Measurements from ENCODE around the gene RARG.

RARG gene

DNA sequence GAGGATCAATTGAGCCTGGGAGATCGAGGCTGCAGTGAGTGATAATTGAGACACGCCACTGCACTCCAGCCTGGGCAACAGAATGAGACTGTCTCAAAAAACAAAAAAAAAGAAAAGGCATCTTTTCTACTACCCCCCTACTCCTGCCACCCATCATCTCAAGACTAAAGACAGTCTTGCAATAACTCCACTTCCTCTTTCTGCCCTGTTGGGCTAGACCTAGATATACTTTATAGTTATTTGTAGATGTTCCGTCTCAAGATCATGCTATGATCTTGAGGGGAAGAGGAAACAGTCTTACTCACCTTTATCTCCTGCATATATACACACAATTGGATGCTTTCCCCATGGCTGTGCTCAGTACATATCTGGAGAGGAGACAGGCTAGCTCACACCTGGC is 24.0 kb upstream of the RARG start:
- H3K4me3 ChIP-seq (ENCODE audit: insufficient read depth in 1 of 2, low read depth in 1 of 2, low read length in 2 of 2): no peak overlapping the region
- no peaks in the 10 kb centered on the region for H3K27me3 ChIP-seq (ENCODE audit: control insufficient read depth in 1 of 2, insufficient read depth in 1 of 2, low read length in 2 of 2)
- H3K9ac ChIP-seq (ENCODE audit: low read length): no peak overlapping the region
- H3K4me2 ChIP-seq (ENCODE audit: low read length, poor library complexity, severe bottlenecking): no peak overlapping the region
- H2AK5ac ChIP-seq (ENCODE audit: low read length, severe bottlenecking): no peak overlapping the region
- H2BK5ac ChIP-seq (ENCODE audit: low read depth, low read length, poor library complexity, severe bottlenecking): no peak overlapping the region
- H2BK120ac ChIP-seq (ENCODE audit: low read depth, low read length): no peak overlapping the region
- H3K4me1 ChIP-seq (ENCODE audit: control insufficient read depth, insufficient read depth, low read depth, low read length): peaks cover 16% of the 10 kb centered on the region
- no peak overlapping the region for H3K27ac ChIP-seq (ENCODE audit: low read length, poor library complexity, severe bottlenecking)
- no peak overlapping the region for H2BK15ac ChIP-seq (ENCODE audit: low read depth, poor library complexity, severe bottlenecking)
- no peak overlapping the region for H4K8ac ChIP-seq (ENCODE audit: low read length)
- peaks cover 22% of the 10 kb centered on the region for H3K79me1 ChIP-seq (replicated peaks; ENCODE audit: low read length, poor library complexity, severe bottlenecking)
- no peak overlapping the region for H3K18ac ChIP-seq (ENCODE audit: low read depth in 1 of 2, low read length in 2 of 2)
- H3K4ac ChIP-seq (ENCODE audit: low read depth in 1 of 2, low read length in 2 of 2): no peak overlapping the region
- DNase-seq: no peak
- no peak overlapping the region for H2BK12ac ChIP-seq (ENCODE audit: low read length in 2 of 2)
- peaks cover 19 to 26% of the 10 kb centered on the region in 2 experiments for H3K36me3 ChIP-seq (ENCODE audit: control insufficient read depth in 1 of 2, insufficient read depth in 2 of 2, low read depth in 1 of 2, low read length in 2 of 2)
- H3K14ac ChIP-seq (ENCODE audit: low read length in 2 of 2): no peak overlapping the region
- H3K23ac ChIP-seq (ENCODE audit: low read length in 2 of 2): no peak overlapping the region
- no peak overlapping the region for H2AFZ ChIP-seq (ENCODE audit: low read depth, low read length)
- H3K9me3 ChIP-seq (ENCODE audit: control insufficient read depth, low read length): no peaks in the 10 kb centered on the region
- no peak overlapping the region for H4K91ac ChIP-seq (ENCODE audit: low read length)
- 100% methylated on average over 2 of the region's 3 CpGs for WGBS

DNA sequence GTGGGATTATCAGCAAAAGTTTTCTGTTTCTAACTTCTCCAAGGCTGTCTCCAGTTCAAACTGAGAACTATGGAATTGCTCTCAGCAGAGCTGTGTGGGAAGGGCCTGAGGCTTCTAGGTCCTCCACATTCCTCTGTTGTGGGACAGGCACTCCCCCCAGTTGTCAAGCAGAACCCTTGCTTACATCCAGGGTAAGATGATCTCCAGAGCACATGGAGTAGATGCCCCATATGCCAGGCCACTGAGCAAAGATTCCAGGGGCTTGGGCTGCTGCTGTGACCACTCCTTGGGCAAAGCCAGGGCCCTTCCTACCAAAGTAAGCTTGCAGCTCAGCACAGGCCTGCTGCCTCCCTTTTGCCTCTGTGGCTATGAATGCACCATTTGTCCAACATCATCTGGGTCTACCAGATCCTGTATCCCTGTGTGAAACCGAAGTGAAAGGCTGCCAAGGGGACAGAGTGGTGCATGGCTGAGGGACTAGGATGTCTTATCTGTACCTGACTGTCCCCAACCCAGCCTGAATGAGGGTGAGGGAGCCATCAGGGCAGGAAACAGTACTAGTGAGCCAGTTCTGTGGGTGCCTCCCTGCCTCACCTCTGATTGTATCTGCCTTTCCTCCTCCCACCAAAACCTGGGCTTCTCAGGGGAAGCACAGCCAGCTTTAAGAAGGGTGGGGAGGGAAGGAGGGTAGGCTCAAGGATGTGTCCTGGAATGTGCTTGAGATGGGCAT is 23.0 kb upstream of the RARG start:
- WGBS: 90% methylated on average over 1 of the region's 1 CpG
- H2AK5ac ChIP-seq (ENCODE audit: low read length, severe bottlenecking): no peak overlapping the region
- peaks cover 17% of the 10 kb centered on the region for H3K4me1 ChIP-seq (ENCODE audit: control insufficient read depth, insufficient read depth, low read depth, low read length)
- peaks cover 19 to 26% of the 10 kb centered on the region in 2 experiments for H3K36me3 ChIP-seq (ENCODE audit: control insufficient read depth in 1 of 2, insufficient read depth in 2 of 2, low read depth in 1 of 2, low read length in 2 of 2)
- no peak overlapping the region for H3K23ac ChIP-seq (ENCODE audit: low read length in 2 of 2)
- no peaks in the 10 kb centered on the region for H3K9me3 ChIP-seq (ENCODE audit: control insufficient read depth, low read length)
- H3K27ac ChIP-seq (ENCODE audit: low read length, poor library complexity, severe bottlenecking): no peak overlapping the region
- no peak overlapping the region for H2BK5ac ChIP-seq (ENCODE audit: low read depth, low read length, poor library complexity, severe bottlenecking)
- no peak overlapping the region for H2BK12ac ChIP-seq (ENCODE audit: low read length in 2 of 2)
- H3K79me1 ChIP-seq (replicated peaks; ENCODE audit: low read length, poor library complexity, severe bottlenecking): peaks cover 22% of the 10 kb centered on the region
- H4K8ac ChIP-seq (ENCODE audit: low read length): no peak overlapping the region
- H4K91ac ChIP-seq (ENCODE audit: low read length): no peak overlapping the region
- H2BK120ac ChIP-seq (ENCODE audit: low read depth, low read length): no peak overlapping the region
- no peak overlapping the region for H3K14ac ChIP-seq (ENCODE audit: low read length in 2 of 2)
- H3K18ac ChIP-seq (ENCODE audit: low read depth in 1 of 2, low read length in 2 of 2): no peak overlapping the region
- no peak for DNase-seq
- no peak overlapping the region for H2AFZ ChIP-seq (ENCODE audit: low read depth, low read length)
- no peak overlapping the region for H3K4ac ChIP-seq (ENCODE audit: low read depth in 1 of 2, low read length in 2 of 2)
- H3K4me2 ChIP-seq (ENCODE audit: low read length, poor library complexity, severe bottlenecking): no peak overlapping the region
- H3K27me3 ChIP-seq (ENCODE audit: control insufficient read depth in 1 of 2, insufficient read depth in 1 of 2, low read length in 2 of 2): no peaks in the 10 kb centered on the region
- no peak overlapping the region for H3K4me3 ChIP-seq (ENCODE audit: insufficient read depth in 1 of 2, low read depth in 1 of 2, low read length in 2 of 2)
- H2BK15ac ChIP-seq (ENCODE audit: low read depth, poor library complexity, severe bottlenecking): no peak overlapping the region
- no peak overlapping the region for H3K9ac ChIP-seq (ENCODE audit: low read length)

DNA sequence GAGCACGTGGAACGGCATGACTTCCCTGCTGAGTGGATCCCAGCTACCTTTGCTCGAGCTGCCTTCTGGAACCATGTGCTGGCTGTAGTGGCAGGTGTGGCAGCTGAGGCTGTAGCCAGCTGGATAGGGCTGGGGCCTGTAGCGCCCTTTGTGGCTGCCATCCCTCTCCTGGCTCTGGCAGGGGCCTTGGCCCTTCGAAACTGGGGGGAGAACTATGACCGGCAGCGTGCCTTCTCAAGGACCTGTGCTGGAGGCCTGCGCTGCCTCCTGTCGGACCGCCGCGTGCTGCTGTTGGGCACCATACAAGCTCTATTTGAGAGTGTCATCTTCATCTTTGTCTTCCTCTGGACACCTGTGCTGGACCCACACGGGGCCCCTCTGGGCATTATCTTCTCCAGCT is 21.3 kb upstream of the RARG start:
- H2BK5ac ChIP-seq (ENCODE audit: low read depth, low read length, poor library complexity, severe bottlenecking): no peak overlapping the region
- H3K14ac ChIP-seq (ENCODE audit: low read length in 2 of 2): no peak overlapping the region
- no peak for DNase-seq
- peak overlapping the region; percentile 19 for H4K8ac ChIP-seq (ENCODE audit: low read length)
- peak overlapping the region; percentile 50 for H3K4me2 ChIP-seq (ENCODE audit: low read length, poor library complexity, severe bottlenecking)
- H3K79me1 ChIP-seq (replicated peaks; ENCODE audit: low read length, poor library complexity, severe bottlenecking): peaks cover 22% of the 10 kb centered on the region
- no peak overlapping the region for H3K23ac ChIP-seq (ENCODE audit: low read length in 2 of 2)
- H3K4me1 ChIP-seq (ENCODE audit: control insufficient read depth, insufficient read depth, low read depth, low read length): peaks cover 17% of the 10 kb centered on the region
- peak overlapping the region; percentile 95 for H3K9ac ChIP-seq (ENCODE audit: low read length)
- H3K27me3 ChIP-seq (ENCODE audit: control insufficient read depth in 1 of 2, insufficient read depth in 1 of 2, low read length in 2 of 2): no peaks in the 10 kb centered on the region
- H2BK12ac ChIP-seq (ENCODE audit: low read length in 2 of 2): no peak overlapping the region
- no peak overlapping the region for H2BK120ac ChIP-seq (ENCODE audit: low read depth, low read length)
- WGBS: 95% methylated on average over 13 of the region's 13 CpGs
- H3K4me3 ChIP-seq (ENCODE audit: insufficient read depth in 1 of 2, low read depth in 1 of 2, low read length in 2 of 2): peak overlapping the region in 1 of 2 experiments; percentile 98
- H3K36me3 ChIP-seq (ENCODE audit: control insufficient read depth in 1 of 2, insufficient read depth in 2 of 2, low read depth in 1 of 2, low read length in 2 of 2): peaks cover 19 to 26% of the 10 kb centered on the region in 2 experiments
- no peak overlapping the region for H2BK15ac ChIP-seq (ENCODE audit: low read depth, poor library complexity, severe bottlenecking)
- H3K9me3 ChIP-seq (ENCODE audit: control insufficient read depth, low read length): no peaks in the 10 kb centered on the region
- no peak overlapping the region for H2AFZ ChIP-seq (ENCODE audit: low read depth, low read length)
- H3K27ac ChIP-seq (ENCODE audit: low read length, poor library complexity, severe bottlenecking): no peak overlapping the region
- H3K18ac ChIP-seq (ENCODE audit: low read depth in 1 of 2, low read length in 2 of 2): no peak overlapping the region
- H2AK5ac ChIP-seq (ENCODE audit: low read length, severe bottlenecking): no peak overlapping the region
- H3K4ac ChIP-seq (ENCODE audit: low read depth in 1 of 2, low read length in 2 of 2): no peak overlapping the region
- H4K91ac ChIP-seq (ENCODE audit: low read length): peak overlapping the region; percentile 43

DNA sequence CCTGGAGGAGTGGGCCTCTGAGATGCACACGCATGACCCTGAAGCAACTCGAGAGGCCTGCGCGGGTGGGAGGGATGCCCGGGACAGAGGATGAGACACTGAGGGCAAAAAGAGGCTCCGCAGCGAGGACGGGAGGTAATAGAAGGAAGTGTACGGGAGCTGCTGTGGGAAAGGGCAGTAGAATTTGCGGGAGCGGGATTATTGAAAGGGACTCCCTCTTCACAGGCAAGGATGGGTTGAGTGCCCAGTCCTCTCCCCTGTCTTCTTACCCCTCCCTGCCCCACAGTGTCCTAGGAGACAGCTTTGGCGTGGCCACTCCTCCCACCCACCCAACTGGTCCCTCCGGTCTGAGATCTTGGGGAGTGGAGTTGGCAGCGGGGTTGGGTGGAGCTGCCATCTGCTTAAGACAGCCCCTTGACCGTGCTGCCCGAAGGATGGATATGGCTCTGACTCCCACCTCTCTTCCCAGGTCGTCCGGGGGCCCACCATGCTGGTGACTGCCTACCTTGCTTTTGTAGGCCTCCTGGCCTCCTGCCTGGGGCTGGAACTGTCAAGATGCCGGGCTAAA is 20.4 kb upstream of the RARG start:
- Histone ChIP-seq H3K14ac (ENCODE audit: low read length in 2 of 2) (peak overlapping the region in 1 of 2 experiments; percentile 68), H3K4me1 (ENCODE audit: control insufficient read depth, insufficient read depth, low read depth, low read length) (peaks cover 17% of the 10 kb centered on the region), H3K4me3 (ENCODE audit: insufficient read depth in 1 of 2, low read depth in 1 of 2, low read length in 2 of 2) (peak overlapping the region; percentile 96 to 98), H4K8ac (ENCODE audit: low read length) (peak overlapping the region; percentile 98), H3K9me3 (ENCODE audit: control insufficient read depth, low read length) (no peaks in the 10 kb centered on the region), H3K79me1 (replicated peaks; ENCODE audit: low read length, poor library complexity, severe bottlenecking) (peaks cover 22% of the 10 kb centered on the region), H2BK5ac (ENCODE audit: low read depth, low read length, poor library complexity, severe bottlenecking) (peak overlapping the region; percentile 59), H4K91ac (ENCODE audit: low read length) (peak overlapping the region; percentile 93), H3K4ac (ENCODE audit: low read depth in 1 of 2, low read length in 2 of 2) (peak overlapping the region; percentile 67 to 88), H3K9ac (ENCODE audit: low read length) (peak overlapping the region; percentile 95), H3K27ac (ENCODE audit: low read length, poor library complexity, severe bottlenecking) (peak overlapping the region; percentile 67), H3K18ac (ENCODE audit: low read depth in 1 of 2, low read length in 2 of 2) (peak overlapping the region; percentile 94 to 98), H3K36me3 (ENCODE audit: control insufficient read depth in 1 of 2, insufficient read depth in 2 of 2, low read depth in 1 of 2, low read length in 2 of 2) (peaks cover 19 to 26% of the 10 kb centered on the region in 2 experiments), H2BK12ac (ENCODE audit: low read length in 2 of 2) (no peak overlapping the region), H3K23ac (ENCODE audit: low read length in 2 of 2) (no peak overlapping the region), H2BK15ac (ENCODE audit: low read depth, poor library complexity, severe bottlenecking) (peak overlapping the region; percentile 19), H2AFZ (ENCODE audit: low read depth, low read length) (peak overlapping the region; percentile 90), H2BK120ac (ENCODE audit: low read depth, low read length) (peak overlapping the region; percentile 73), H2AK5ac (ENCODE audit: low read length, severe bottlenecking) (no peak overlapping the region), H3K27me3 (ENCODE audit: control insufficient read depth in 1 of 2, insufficient read depth in 1 of 2, low read length in 2 of 2) (no peaks in the 10 kb centered on the region), H3K4me2 (ENCODE audit: low read length, poor library complexity, severe bottlenecking) (peak overlapping the region; percentile 50)
- no peak for DNase-seq
- 21% methylated on average over 13 of the region's 19 CpGs for WGBS

All from mesenchymal stem cell (in vitro differentiated cells and primary cell).